ENCODE results near the gene IMPDH1.
"Not testable (repeated sequence)": the region's sequence is repeated elsewhere in the genome, so short reads cannot be mapped to it uniquely, and the experiment has no call there.

IMPDH1 gene

DNA sequence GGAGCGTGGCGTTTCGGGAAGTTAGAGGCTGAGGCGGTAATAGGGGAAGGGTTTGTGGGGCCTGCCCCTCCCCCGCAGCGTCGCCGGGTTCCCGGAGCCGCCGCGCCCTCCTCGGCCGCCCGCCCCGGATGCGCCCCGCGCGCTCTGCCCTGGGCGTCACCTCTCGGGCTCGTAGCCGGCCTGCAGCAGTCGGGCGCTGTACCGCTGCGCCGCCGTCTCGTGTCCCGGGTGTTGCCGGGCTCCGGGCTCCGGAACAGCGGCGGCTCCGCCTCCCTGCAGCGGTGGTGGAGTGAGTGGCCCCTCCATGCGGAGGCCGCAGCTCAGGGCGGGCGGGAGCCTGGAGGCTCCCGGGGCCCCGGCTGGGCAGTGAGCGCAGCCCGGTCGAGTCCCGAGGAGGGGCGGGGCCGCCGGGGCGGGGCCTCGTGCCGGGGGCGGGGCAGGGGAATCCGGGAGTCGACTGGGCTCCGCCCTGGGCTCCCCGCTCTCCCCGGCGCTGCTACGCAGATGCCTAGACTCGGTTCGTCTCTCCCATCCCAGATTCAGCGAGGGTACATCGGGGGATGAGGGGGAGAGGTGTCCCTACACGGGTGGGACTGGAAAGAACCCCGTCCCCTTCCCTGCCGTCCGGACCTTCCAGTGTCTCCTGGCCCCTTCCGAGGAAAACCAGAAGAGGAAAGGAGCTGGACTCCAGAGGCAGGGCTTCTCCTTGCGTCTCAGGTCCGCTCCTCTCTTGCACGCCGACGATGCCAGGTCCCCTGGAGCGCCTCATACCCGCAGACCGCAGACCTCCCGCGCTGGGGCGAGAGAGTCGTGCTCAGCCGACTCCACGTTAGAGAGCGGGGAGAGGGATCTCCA is at the start of gene IMPDH1:
TSS of gene IMPDH1 (minus strand) at position 387 of the 855 bp plus-strand sequence. CDS start at position 306, 81 bp downstream.
- Mint-ChIP-seq H3K4me3 (peak within 1 kb of the TSS; percentile 85), H3K4me1 (peaks cover 21% of the 10 kb centered on the region), H3K27me3 (peaks cover 20% of the 10 kb centered on the region), H3K27ac (peak within 1 kb of the TSS; percentile 65), H3K9me3 (no peaks in the 10 kb centered on the region), H3K36me3 (ENCODE audit: low read depth) (no peaks in the 10 kb centered on the region)
- DNase-seq (peak; percentile 90), ATAC-seq (peak; percentile 85)

DNA sequence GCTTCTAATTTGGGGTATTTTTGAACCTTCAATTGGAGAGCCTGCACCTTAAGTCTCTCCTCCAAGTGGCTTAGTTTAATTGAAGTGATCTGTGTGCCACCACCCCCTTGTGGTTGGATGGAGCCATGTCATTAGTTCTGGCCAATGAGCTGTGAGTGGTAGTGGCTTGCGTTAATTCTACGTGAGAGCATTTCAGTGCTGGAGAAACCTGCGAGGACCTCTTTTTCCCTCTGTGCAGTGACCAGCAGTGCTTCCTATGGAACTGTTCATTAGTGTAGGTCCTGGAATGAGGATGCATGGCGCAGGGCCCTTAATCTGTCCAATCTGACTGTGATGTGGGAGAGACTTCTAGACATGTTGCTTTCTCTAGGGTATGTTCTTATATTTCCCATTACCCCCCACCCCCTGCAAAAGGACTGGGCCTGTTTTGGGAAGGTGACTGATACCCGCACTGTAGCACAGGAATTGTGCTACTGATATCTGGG is 49.7 kb upstream of the IMPDH1 start:
- H3K27me3 Mint-ChIP-seq: no peaks in the 10 kb centered on the region
- H3K4me3 Mint-ChIP-seq: peak overlapping the region; percentile 96
- no peaks in the 10 kb centered on the region for H3K9me3 Mint-ChIP-seq
- peaks cover 45% of the 10 kb centered on the region for H3K36me3 Mint-ChIP-seq (ENCODE audit: low read depth)
- peak overlapping the region; percentile 92 for H3K27ac Mint-ChIP-seq
- DNase-seq (peak; percentile 57), ATAC-seq (peak; percentile 44)
- H3K4me1 Mint-ChIP-seq: peaks cover 43% of the 10 kb centered on the region

DNA sequence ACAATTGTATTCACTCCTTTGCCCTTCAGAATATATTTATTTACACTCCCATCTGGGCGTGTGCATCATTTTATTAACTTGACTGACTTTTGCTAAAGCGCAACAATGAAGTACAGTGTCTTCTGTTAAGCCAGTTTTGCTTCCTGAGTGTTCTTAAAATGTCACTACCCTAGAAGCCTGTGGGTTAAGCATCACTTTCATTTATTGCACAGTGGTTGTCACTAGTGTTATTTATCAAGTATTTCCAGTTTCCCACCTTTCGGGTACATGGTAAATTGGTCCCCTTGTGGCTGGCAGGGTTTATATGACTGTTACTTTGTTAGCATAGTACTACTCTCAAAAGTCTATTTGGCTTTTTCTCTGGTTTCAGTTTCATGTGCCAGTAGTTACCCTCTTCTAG is 49.2 kb upstream of the IMPDH1 start:
- ATAC-seq: peak; percentile 81
- no peaks in the 10 kb centered on the region for H3K9me3 Mint-ChIP-seq
- H3K4me3 Mint-ChIP-seq: peak overlapping the region; percentile 96
- H3K36me3 Mint-ChIP-seq (ENCODE audit: low read depth): peaks cover 42% of the 10 kb centered on the region
- peak overlapping the region; percentile 96 for H3K27ac Mint-ChIP-seq
- H3K27me3 Mint-ChIP-seq: no peaks in the 10 kb centered on the region
- peaks cover 48% of the 10 kb centered on the region for H3K4me1 Mint-ChIP-seq
- DNase-seq: no peak

DNA sequence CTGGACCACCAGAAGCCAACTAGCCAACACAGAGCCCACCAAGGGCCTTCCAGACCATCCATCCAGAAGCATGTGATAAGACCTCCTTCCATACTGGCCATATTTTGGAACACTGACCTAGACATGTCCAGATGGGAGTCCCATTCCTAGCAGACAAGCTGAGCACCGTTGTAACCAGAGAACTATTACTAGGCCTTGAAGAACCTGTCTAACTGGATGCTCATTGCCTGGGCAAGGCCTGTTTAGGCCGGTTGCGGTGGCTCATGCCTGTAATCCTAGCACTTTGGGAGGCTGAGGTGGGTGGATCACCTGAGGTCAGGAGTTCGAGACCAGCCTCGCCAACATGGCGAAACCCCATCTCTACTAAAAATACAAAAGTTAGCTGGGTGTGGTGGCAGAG is 47.6 kb upstream of the IMPDH1 start:
- peak overlapping the region; percentile 96 for H3K27ac Mint-ChIP-seq
- ATAC-seq: not testable (repeated sequence)

GRCh38 chr7:128456255-128456725 is 46.5 kb upstream of the IMPDH1 start:
- H3K4me1 Mint-ChIP-seq: peaks cover 72% of the 10 kb centered on the region
- H3K27ac Mint-ChIP-seq: peak overlapping the region; percentile 97
- no peak for ATAC-seq

More for the DNA sequence above, 47.6 kb upstream of the IMPDH1 start:
- Mint-ChIP-seq H3K36me3 (ENCODE audit: low read depth) (peaks cover 40% of the 10 kb centered on the region), H3K4me1 (peaks cover 61% of the 10 kb centered on the region), H3K4me3 (peak overlapping the region; percentile 96)
- not testable (repeated sequence) for H3K9me3 Mint-ChIP-seq, H3K27me3 Mint-ChIP-seq, DNase-seq

DNA sequence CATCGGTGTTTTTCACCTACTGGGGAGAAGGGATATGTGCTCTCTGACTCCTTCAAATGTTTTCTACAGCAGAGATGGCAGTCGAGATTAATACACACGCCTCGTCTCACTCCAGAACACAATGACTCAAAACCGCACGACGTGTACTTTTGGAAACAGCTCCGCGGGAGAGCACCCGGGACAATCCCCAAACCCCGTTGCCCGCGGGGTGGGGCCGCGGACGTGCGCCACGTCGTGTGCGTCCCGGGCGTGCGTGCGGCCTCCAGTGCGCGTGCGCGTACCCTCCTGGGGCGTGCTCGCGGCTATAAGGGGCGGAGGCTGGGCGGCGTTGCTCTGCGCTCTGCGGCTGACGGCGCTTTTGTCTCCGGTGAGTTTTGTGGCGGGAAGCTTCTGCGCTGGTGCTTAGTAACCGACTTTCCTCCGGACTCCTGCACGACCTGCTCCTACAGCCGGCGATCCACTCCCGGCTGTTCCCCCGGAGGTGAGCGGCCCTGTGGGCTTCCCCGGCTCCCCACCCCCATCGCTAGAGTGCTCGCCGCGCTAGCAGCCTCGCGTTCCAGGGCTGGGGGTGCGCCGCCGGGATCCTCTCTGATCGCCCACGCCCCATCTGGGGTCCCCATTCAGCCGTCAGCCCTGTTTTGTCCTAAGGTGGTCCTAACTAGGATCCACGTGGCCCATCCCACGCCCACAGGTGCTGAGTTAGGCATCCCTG is 45.9 kb upstream of the IMPDH1 start, which contains the start of gene HILPDA:
TSS of gene HILPDA (plus strand) at position 336 of the 712 bp plus-strand sequence. CDS start 1,391 bp downstream, outside the sequence.
- peaks cover 11% of the 10 kb centered on the region for H3K27me3 Mint-ChIP-seq
- H3K27ac Mint-ChIP-seq: peak within 1 kb of the TSS; percentile 97
- peak; percentile 96 for DNase-seq
- ATAC-seq: peak; percentile 72
- peaks cover 4% of the 10 kb centered on the region for H3K9me3 Mint-ChIP-seq
- peak within 1 kb of the TSS; percentile 96 for H3K4me3 Mint-ChIP-seq
- H3K36me3 Mint-ChIP-seq (ENCODE audit: low read depth): peaks cover 38% of the 10 kb centered on the region
- peaks cover 78% of the 10 kb centered on the region for H3K4me1 Mint-ChIP-seq

More at GRCh38 chr7:128456255-128456725, 46.5 kb upstream of the IMPDH1 start:
- peaks cover 11% of the 10 kb centered on the region for H3K27me3 Mint-ChIP-seq
- DNase-seq: no peak
- peak overlapping the region; percentile 96 for H3K4me3 Mint-ChIP-seq
- no peaks in the 10 kb centered on the region for H3K9me3 Mint-ChIP-seq
- H3K36me3 Mint-ChIP-seq (ENCODE audit: low read depth): peaks cover 38% of the 10 kb centered on the region

GRCh38 chr7:128454808-128455542 is 45.2 kb upstream of the IMPDH1 start:
- DNase-seq (no peak), ATAC-seq (no peak)
- Mint-ChIP-seq H3K9me3 (peaks cover 4% of the 10 kb centered on the region), H3K4me3 (peak overlapping the region; percentile 96), H3K36me3 (ENCODE audit: low read depth) (peaks cover 38% of the 10 kb centered on the region), H3K27ac (peak overlapping the region; percentile 97), H3K4me1 (peaks cover 82% of the 10 kb centered on the region), H3K27me3 (peaks cover 11% of the 10 kb centered on the region)

- ATAC-seq (no peak), DNase-seq (no peak)
- Mint-ChIP-seq H3K4me3 (peak overlapping the region; percentile 39), H3K27me3 (peaks cover 11% of the 10 kb centered on the region), H3K9me3 (peaks cover 4% of the 10 kb centered on the region), H3K27ac (peak overlapping the region; percentile 97), H3K36me3 (ENCODE audit: low read depth) (peaks cover 30% of the 10 kb centered on the region), H3K4me1 (peaks cover 76% of the 10 kb centered on the region)
Measured at GRCh38 chr7:128453836-128454804, 44.3 kb upstream of the IMPDH1 start.

DNA sequence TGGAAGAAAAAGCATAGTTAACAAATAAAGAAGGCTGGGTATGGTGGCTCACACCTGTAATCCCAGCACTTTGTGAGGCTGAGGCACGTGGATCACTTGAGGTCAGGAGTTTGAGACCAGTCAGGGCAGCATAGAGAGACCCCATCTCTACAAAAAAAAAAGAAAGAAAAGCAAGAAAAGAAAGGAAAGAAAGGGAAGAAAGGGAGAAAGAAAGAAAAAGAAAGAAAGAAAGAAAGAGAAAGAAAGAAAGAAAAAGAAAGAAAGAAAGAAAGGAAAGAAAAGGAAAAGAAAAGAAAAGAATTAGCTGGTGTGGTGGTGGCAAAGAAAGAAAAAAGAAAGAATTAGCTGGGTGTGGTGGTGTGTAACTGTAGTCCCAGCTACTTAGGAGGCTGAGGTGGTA is 42.8 kb upstream of the IMPDH1 start:
- Mint-ChIP-seq H3K27me3 (peaks cover 11% of the 10 kb centered on the region), H3K4me3 (peak overlapping the region; percentile 41), H3K27ac (peak overlapping the region; percentile 38), H3K4me1 (peaks cover 79% of the 10 kb centered on the region), H3K36me3 (ENCODE audit: low read depth) (peaks cover 16% of the 10 kb centered on the region), H3K9me3 (peaks cover 4% of the 10 kb centered on the region)
- DNase-seq: no peak
- no peak for ATAC-seq

DNA sequence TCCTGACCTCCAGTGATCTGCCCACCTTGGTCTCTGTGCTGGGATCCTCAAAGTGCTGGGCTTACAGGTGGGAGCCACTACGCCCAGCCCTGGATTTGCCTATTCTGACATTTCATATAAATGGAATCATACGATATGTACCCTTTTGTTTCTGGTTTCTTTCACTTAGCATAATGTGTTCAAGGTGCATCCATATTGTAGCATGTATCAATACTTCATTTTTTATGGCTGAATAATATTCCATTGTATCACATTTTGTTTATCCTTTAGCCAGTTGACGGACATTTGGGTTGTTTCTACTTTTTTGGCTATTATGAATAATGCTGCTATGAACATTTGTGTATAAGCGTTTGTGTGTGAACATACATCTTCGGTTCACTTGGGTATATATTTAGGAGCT is 41.1 kb upstream of the IMPDH1 start:
- DNase-seq (no peak), ATAC-seq (no peak)
- Mint-ChIP-seq H3K27me3 (peaks cover 11% of the 10 kb centered on the region), H3K4me3 (peak overlapping the region; percentile 45), H3K9me3 (peaks cover 4% of the 10 kb centered on the region), H3K27ac (peak overlapping the region; percentile 44), H3K36me3 (ENCODE audit: low read depth) (no peaks in the 10 kb centered on the region), H3K4me1 (peaks cover 71% of the 10 kb centered on the region)

GRCh38 chr7:128450409-128450808 is 40.6 kb upstream of the IMPDH1 start:
- H3K4me1 Mint-ChIP-seq: peaks cover 70% of the 10 kb centered on the region
- no peaks in the 10 kb centered on the region for H3K36me3 Mint-ChIP-seq (ENCODE audit: low read depth)
- no peak for DNase-seq
- peak; percentile 75 for ATAC-seq
- H3K4me3 Mint-ChIP-seq: peak overlapping the region; percentile 24
- H3K27ac Mint-ChIP-seq: peak overlapping the region; percentile 44
- H3K9me3 Mint-ChIP-seq: peaks cover 4% of the 10 kb centered on the region
- H3K27me3 Mint-ChIP-seq: peaks cover 11% of the 10 kb centered on the region

DNA sequence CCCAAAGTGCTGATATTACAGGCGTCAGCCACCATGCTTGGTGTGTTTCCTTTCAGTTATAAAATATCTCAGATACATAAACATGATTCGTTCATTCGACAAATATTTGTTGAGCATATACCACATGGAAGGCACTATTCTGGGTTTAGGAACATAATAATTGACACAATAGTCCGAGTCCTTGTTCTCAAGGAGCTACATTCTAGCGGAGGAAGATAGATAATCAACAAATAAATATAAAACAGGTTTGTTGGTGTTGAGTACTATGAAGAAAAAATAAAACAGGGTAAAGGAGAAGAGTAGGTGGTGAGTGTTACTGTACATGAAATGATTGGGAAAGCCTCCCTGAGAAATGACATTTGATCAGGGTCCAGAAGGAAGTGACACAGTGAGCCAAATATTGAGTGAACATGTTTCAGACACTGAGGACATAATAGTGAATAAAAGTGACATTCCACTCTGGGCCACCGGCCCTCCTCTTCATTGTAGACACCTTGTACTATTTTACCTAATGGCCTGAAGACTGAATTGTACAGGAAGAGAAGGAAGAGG is 39.0 kb upstream of the IMPDH1 start:
- H3K4me1 Mint-ChIP-seq: peaks cover 58% of the 10 kb centered on the region
- no peaks in the 10 kb centered on the region for H3K36me3 Mint-ChIP-seq (ENCODE audit: low read depth)
- DNase-seq (no peak), ATAC-seq (no peak)
- no peak overlapping the region for H3K27ac Mint-ChIP-seq
- peaks cover 4% of the 10 kb centered on the region for H3K9me3 Mint-ChIP-seq
- peaks cover 11% of the 10 kb centered on the region for H3K27me3 Mint-ChIP-seq
- no peak overlapping the region for H3K4me3 Mint-ChIP-seq

Data from activated naive CD8-positive, alpha-beta T cell treated with anti-CD3 and anti-CD28 coated beads, Interleukin-2, amount 50 U/mL, for 24 hours (primary cell).